Stimulated activated CD8-positive, alpha-beta memory T cell treated with anti-CD3 and anti-CD28 coated beads, Interleukin-7, amount 100 ng/mL, for 24 hours (primary cell): Measurements from ENCODE around the gene CYP1A2.
"Not testable (repeated sequence)": the region's sequence is repeated elsewhere in the genome, so short reads cannot be mapped to it uniquely, and the experiment has no call there.

Source experiments
- DNase-seq: peaks from one replicate; pipeline ENCODE4 v3.0.0-alpha.2; 2020; ENCODE audit warnings: low read depth

Gene CYP1A2

DNA sequence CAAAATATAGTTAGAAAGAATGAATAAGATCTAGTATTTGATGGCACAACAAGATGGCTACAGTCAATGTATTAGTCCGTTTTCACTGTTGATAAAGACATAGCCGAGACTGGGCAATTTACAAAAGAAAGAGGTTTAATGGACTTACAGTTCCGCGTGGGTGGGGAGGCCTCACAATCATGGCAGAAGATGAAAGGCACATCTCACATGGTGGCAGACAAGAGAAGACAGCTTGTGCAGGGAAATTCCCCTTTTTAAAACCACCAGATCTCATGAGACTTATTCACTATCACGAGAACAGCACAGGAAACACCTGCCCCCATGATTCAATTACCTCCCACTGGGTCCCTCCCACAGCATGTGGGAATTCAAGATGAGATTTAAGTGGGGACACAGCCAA is 10.4 kb upstream of the CYP1A2 start:
- DNase-seq = not testable (repeated sequence)

DNA sequence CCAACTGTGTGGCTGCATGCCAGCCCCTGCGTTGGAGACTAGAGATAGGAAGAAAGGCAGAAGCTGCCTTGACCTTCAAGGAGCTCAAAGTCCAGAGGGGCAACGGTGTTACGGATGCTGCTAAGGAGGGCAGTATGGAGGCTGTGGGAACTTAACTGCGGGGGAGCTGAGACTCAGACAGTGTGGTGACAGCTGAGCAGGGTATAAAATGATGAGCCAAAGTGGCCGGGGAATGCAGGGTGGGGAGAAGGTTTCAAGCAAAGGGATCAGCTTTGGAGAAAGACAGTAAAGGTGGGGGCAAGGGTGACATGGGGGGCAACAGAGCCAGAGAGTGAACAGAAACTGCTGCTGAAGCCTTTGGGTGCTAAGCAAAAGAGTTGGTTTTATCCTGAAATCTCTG is 6.2 kb upstream of the CYP1A2 start:
- DNase-seq = no peak

DNA sequence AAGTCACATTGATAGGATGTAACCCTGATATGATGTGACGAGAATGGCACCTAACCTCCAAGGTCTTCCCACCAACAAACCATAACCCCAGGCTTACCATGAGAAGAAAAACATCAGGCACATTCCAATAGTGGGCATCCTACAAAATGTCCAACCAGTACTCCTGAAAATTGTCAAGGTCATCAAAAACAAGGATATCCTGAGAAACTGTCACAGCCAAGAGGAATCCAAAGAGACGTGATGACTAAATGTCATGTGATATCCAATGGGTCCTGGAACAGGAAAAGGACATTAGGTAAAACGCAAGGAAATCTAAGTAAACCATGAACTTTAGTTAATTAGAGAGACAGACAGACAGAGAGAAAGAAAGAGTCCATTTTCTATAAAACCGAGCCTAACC is 2.3 kb upstream of the CYP1A2 start:
- no peak for DNase-seq

DNA sequence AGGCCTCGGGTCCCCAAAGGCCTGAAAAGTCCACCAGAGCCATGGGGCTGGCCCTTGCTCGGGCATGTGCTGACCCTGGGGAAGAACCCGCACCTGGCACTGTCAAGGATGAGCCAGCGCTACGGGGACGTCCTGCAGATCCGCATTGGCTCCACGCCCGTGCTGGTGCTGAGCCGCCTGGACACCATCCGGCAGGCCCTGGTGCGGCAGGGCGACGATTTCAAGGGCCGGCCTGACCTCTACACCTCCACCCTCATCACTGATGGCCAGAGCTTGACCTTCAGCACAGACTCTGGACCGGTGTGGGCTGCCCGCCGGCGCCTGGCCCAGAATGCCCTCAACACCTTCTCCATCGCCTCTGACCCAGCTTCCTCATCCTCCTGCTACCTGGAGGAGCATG is 1.2 kb downstream of the CYP1A2 start:
- no peak for DNase-seq

DNA sequence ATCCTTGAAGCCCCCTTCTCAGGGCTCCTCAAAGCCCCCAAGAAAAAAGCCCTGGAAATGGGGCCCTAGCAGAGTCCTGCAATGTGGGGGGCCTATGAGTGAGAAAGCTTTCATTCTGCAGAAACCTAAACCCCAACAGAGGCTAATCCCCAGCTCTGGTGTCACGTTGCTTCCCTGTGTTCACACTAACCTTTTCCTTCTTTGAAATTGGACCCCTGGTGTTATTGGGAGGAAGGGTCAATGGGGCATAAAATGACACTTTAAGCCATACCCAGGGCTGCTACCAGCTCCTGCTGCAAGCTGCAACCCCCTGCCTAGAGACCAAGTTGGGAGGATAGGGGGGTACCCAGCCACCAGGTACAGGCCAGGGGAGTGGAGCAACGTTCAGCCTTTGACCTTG is 2.1 kb downstream of the CYP1A2 start:
- DNase-seq = no peak

DNA sequence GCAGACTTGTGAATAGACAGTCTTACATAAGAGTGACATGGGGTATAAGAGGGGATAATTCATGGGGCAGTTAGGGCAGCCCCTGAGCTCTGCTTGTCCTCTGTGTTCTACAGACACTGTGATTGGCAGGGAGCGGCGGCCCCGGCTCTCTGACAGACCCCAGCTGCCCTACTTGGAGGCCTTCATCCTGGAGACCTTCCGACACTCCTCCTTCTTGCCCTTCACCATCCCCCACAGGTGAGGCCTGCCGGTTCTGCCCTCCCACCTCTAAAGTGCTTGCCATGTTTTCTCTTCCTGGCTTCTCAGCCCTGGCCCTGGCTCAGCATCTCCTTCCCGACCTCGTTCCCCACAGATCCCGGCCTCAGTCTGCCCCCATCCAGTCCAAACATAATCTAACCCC is 3.4 kb downstream of the CYP1A2 start:
- no peak for DNase-seq

DNA sequence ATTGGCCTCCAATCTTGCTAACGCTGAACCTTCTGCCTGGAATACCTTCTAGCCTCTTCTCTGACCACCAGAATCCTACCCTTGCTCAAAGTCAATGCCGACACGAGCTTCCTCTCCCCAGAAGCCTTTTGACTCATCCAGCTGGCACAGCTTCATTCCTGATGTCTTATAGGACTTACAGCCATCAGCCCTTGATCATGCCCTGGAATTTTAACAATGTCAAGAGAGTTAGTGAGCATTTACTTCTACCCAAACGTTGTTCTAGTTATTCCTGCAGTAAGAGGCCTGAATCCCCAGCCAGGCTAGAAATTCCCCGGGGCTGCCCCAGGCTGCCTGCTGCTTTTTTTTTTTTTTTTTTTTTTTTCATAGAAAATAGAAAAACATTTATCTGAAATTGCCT is 3.9 kb downstream of the CYP1A2 start:
- DNase-seq = no peak

DNA sequence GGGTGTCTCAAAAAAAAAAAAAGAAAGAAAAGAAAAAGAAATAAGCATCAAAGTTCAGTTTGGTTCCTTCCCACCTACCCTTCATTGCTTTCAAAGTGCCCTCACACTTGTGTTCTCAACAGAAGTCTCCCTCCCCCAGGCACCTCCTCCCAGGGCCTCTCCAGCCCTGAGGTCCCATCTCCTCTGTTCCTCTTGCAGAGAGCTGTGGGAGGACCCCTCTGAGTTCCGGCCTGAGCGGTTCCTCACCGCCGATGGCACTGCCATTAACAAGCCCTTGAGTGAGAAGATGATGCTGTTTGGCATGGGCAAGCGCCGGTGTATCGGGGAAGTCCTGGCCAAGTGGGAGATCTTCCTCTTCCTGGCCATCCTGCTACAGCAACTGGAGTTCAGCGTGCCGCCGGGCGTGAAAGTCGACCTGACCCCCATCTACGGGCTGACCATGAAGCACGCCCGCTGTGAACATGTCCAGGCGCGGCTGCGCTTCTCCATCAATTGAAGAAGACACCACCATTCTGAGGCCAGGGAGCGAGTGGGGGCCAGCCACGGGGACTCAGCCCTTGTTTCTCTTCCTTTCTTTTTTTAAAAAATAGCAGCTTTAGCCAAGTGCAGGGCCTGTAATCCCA is 6.1 kb downstream of the CYP1A2 start:
- no peak for DNase-seq

DNA sequence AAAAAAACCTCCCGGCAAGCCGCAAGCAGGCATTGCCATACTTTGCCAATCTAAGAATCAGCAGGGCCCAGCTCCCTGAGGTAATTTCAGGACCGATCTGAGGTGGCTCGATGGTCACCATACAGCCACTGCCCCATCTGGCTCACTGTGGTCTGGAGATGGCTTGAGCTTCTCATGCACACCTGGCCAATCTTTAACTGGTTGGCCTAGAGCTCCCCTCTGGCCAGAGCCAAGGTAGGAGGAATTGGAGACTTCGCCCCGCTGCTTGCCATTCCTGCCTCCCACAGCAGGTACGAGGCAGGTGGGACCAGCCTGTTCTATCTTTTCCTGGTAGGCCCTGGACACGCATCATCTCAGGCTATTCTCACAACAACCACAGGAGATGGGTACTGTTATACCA is 10.1 kb downstream of the CYP1A2 start:
- DNase-seq = no peak

DNA sequence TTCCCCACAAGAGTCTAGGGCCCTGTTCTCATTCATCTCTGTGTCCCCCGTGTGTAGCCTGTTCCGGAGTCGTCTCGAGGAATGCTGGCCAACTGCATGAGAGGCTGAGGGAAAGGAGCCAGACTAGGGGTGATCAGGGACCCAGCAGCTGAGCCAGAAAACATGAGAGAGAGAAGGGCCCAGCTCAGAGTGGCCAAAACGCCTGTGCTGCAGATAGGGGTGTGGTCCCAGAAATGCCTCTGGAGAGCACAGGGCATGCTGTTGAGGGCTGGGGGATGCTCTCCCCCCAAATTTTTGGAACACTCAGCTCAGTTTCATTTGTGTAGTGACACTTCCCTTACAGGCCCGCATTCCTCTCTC is 14.1 kb downstream of the CYP1A2 start:
- DNase-seq = no peak

DNA sequence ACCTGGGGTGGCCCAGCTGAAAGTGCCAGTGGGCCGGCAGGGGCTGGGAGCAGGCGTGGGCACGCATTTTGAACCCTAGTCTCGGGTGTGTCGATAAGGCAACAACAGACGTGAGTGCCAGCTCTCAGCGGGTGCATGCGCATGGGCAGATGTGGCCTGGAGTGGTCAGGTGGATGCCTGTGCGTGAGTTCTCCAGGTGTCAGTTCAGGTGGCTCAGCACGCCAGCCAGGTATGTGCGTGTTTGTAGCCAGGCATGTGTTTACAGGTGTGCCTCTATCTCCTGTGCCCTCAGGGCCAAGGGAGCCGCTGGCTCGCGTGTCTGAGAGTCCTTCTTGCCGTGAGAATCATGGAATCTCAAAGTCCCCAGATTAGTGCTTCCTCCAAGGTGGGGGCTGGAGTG is 14.8 kb downstream of the CYP1A2 start:
- no peak for DNase-seq

DNA sequence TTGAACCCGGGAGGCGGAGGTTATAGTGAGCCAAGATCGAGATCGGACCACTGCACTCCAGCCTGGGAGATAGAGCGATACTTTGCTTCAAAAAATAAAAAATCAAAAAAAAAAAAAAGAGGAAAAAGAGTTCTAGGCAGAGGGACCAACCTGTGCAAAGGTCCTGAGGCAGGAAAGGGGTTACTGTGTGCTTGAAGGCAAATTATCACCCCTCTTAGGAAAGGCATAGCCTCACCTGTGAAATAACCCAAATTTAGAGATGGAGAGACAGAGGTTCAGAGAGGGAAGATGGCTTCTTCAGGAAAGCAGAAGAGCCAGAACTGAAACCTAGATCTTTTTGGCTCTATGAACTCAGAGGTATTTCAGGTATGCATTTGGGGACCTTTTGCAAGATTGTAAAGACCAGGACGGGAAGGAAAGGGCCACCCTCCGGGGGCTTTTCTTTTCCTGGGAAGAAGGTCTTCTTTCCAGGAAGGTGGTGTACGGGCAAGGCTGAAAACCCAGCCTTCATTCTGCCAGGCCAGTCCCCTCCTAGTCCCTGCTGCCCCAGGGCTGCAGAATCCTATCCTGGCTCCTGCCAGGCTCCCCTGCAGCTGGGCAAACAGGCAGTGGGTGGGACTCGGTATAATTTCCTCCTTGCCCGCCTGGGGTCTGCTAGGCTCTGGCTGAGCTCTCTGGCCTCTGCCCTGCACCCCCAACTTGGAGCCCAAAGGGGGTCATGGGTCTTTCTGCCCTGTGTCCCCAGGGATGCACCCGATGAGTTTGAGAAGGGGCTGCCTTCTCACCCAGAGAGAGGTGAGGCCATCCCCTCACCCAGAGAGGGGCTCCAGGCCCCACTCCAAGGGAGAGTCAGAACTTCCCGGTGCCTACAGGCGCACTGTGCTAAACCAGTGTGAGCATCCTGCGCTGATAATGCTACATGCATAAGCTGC is 18.8 kb downstream of the CYP1A2 start:
- DNase-seq = no peak

DNA sequence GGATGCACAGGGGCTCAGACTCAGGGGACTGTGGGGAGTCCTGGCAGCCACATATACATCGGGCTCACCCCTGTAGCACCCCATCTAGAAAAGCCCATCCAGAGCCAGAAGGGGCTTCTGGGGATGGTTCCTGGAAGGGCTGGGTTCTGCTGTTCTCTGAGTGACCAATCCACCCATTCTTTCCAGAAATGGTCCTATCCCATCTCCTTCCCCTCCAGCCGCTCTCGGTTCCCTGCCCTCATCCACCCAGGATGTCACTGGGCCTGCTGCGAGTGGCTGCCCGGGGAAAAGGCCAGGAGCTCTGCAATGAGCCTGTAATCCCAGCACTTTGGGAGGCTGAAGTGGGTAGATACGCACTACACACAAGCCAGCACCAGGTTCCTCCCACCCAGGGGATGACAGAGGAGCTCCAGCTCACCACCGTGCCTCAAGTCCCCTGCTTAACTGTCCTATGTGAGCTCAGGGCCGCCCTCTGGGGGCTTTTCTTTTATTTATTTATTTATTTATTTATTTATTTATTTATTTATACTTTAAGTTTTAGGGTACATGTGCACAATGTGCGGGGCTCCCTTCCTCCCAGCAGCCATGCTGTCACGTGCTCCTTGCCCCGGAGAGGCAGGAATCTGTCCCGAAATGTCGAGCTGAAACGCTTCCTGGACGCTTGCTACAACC is 19.6 kb downstream of the CYP1A2 start:
- no peak for DNase-seq

DNA sequence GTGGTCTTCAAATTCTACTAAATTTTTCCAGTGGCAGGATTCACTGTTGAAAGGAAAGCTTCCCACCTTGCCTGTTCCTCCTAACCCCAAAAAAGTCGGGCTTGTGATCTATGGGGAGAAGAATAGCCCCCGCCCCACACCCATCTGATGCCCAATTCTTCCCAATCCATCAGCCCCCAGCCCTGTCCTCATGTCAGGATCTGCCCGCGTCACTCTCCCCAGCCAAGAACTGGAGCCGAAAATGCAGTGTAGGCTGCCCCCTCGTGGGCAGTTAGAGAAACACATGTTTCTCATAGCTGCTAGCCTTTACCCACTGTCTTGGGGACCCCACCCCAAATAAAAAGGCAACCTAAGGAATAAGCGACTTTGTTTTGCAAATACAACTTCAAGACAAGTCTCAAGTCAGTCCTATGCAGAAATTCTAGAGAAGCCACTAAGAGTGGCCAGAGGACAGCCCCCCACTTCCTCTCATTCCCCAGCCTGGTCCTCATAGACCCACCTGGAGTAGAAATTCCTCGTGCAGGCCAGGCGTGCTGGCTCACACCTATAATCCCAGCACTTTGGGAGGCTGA is 20.2 kb downstream of the CYP1A2 start:
- DNase-seq = no peak

DNA sequence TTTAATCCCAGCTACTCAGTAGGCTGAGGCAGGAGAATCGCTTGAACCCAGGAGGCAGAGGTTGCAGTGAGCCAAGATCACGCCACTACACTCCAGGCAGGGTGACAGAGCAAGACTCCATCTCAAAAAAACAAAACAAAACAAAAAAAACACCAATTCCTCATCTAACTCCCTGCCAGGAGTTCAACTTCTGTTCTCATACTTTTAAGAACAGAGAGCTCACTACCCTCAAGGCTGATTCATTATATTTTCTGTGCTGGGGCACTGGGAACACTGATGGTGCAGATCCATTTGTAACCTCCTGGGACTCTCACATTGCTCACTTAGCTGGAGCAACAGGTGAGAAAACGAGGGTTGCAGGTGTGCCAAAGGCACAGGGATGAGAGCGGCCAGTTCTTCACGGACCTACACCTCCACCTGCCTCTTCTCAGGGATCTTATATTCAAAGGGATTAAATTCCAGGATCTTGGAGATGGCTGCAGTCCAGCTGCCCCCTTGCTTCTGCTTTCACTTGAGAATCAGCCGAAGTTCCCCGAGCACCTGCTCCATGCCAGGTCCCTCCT is 20.9 kb downstream of the CYP1A2 start:
- DNase-seq = no peak

DNA sequence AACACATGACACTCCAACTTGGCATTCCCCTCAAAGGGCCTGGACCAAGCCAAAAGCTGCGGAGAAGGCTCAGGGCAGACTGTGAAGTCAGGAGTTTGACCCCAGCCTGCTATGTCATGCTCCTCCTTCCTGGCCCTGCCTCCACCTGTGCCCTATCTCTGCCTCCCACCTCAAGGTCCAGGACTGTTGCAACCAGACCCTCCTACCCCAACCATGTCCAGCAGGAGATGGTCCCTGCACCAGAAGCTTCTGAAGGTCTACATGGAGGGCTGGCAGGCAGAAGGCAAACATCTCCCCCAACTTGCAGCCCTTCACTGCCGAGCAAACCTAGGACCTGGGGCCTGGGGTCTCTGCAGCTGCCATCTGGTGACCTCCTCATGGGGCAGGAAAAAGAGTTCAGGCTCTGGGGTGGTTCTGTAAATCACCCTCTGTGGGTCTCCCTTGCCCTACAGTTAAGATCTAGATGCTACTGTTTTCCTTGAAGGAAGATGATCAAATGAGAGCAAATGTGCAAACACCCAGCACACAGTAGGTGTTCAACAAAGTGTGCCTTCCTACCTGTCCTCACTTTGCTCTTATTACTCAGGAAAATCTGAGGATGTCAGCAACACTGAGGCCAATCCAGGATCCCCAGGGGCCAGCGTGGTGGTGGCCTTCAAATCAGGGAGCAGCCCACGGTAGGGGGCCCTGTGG is 21.7 kb downstream of the CYP1A2 start:
- DNase-seq = no peak

DNA sequence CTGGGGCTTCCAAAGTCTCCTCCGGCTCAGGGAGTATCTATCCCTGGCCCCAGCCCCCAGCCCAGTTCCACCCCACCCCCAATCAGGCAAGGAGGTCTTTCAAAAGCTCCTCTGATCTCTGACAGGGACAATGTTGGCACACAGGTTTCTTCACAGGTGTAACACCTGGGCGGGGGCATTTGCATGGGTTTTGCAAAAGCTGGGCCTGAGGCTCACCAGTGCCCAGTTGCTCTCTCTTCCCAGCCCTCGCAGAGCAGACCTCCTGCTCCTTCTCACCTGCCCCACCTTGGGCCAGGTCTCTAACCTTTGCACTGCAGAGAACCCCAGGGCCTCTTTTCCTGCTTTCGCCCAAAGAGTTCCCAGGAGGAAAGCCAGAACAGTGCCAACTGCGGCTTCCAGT is 24.7 kb downstream of the CYP1A2 start:
- DNase-seq = no peak

DNA sequence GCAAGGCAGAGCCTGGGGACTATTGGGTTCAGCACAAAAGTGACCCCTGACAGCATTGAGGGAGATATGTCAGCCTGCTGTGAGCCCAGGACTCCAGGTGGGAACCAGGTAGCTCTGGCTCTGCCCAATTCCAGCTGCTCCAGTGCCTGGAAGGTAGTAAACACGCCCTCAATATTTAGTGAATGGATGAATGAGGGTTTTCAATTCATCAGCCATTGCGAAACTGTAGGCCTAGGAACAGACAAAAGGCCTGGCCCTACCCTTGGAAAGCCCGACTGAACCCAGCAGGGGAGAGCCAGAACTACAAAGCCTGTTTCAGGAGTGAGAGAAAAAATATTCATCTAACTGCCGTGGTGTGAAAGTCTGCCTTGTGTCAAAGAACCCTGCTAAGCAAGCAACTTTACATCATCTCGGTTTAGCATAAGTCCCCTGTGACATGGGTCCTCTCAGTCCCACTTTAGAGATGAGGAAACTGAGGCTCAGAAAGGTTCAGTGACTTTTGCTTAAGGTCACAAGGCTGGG is 25.1 kb downstream of the CYP1A2 start:
- DNase-seq = no peak

DNA sequence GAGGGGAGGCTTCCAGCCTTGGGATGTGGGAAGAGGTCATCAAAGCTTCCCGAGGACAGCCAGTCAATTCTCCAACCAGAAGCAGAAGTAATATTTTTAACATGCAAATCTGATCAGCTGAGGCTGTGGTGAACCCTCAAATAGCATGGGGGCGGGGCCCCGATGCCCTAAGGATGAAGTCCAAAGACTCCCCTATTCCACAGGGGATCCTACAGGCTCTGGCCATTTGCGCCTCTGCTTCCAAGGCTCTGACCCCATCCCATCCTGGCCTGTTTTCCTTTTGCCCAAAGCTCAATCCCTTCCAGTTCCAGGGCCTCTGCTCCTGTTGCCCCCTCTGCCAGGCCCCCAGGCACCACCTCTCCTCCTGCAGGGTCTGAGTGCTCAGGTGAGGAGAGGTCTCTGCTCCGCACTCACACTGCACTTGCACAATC is 26.5 kb downstream of the CYP1A2 start:
- DNase-seq = no peak

DNA sequence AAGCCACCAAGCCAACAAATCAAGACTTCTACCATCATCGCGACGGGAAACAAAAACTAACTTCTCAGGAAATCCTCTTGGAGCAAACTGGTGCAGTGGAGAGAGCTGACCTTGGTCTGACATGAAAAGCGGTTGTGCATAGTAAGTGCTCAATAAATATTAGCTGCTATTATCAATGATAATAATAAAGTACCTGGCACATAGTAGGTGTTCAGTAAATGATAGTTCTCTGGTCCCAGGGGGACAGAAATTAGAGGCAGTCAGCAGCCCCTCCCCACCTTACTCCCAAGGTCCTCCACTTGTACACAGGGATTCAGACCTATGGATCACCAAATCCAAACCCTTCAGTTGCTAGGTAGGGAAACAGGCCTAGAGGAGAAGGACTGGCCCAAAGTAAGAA is 27.2 kb downstream of the CYP1A2 start:
- no peak for DNase-seq
